Activated T-cell treated with anti-CD3 and anti-CD28 coated beads, Interleukin-2, amount 50 U/mL, for 24 hours (primary cell): Measurements from ENCODE around the gene OR1I1.

Source experiments
- DNase-seq: peaks from one replicate; pipeline ENCODE4 v3.0.0-alpha.2; 2020
- H3K27ac Mint-ChIP-seq: 2 replicates; pipeline ENCODE4 v1.8.0; 2020; ENCODE audit warnings: mild to moderate bottlenecking, mixed read lengths
- H3K27me3 Mint-ChIP-seq: 2 replicates; pipeline ENCODE4 v1.8.0; 2020; ENCODE audit warnings: mixed read lengths
- H3K36me3 Mint-ChIP-seq: 2 replicates; pipeline ENCODE4 v1.8.0; 2020; ENCODE audit warnings: low read depth, mixed read lengths
- H3K4me1 Mint-ChIP-seq: 2 replicates; pipeline ENCODE4 v1.8.0; 2020; ENCODE audit warnings: low read depth, mixed read lengths
- H3K4me3 Mint-ChIP-seq: 2 replicates; pipeline ENCODE4 v1.8.0; 2020; ENCODE audit warnings: mild to moderate bottlenecking, moderate library complexity, mixed read lengths
- H3K9me3 Mint-ChIP-seq: 2 replicates; pipeline ENCODE4 v1.8.0; 2020; ENCODE audit warnings: mixed read lengths

OR1I1 gene

GRCh38 chr19:15120135-15121026 lies 38.4 kb downstream of the OR1I1 start:
- Mint-ChIP-seq H3K36me3 (peaks cover 89% of the 10 kb centered on the region), H3K27ac (no peak overlapping the region), H3K4me1 (peaks cover 12% of the 10 kb centered on the region), H3K4me3 (no peak overlapping the region), H3K27me3 (no peaks in the 10 kb centered on the region), H3K9me3 (no peaks in the 10 kb centered on the region)
- no peak for DNase-seq

GRCh38 chr19:15122331-15123030 lies 40.5 kb downstream of the OR1I1 start:
- H3K36me3 Mint-ChIP-seq: peaks cover 70% of the 10 kb centered on the region

GRCh38 chr19:15123031-15123890 lies 41.2 kb downstream of the OR1I1 start:
- Mint-ChIP-seq H3K9me3 (no peaks in the 10 kb centered on the region), H3K27ac (peak overlapping the region; percentile 99), H3K4me1 (peaks cover 22% of the 10 kb centered on the region), H3K27me3 (no peaks in the 10 kb centered on the region), H3K4me3 (peak overlapping the region; percentile 92), H3K36me3 (peaks cover 62% of the 10 kb centered on the region)
- no peak for DNase-seq

More at GRCh38 chr19:15122331-15123030, 40.5 kb downstream of the OR1I1 start:
- no peak overlapping the region for H3K4me3 Mint-ChIP-seq
- peak; percentile 12 for DNase-seq
- H3K27ac Mint-ChIP-seq: no peak overlapping the region
- no peaks in the 10 kb centered on the region for H3K27me3 Mint-ChIP-seq
- peaks cover 20% of the 10 kb centered on the region for H3K4me1 Mint-ChIP-seq
- no peaks in the 10 kb centered on the region for H3K9me3 Mint-ChIP-seq

- Mint-ChIP-seq H3K4me3 (peak overlapping the region; percentile 92), H3K27ac (peak overlapping the region; percentile 99), H3K4me1 (peaks cover 25% of the 10 kb centered on the region), H3K27me3 (no peaks in the 10 kb centered on the region), H3K36me3 (peaks cover 56% of the 10 kb centered on the region), H3K9me3 (no peaks in the 10 kb centered on the region)
- peak; percentile 24 for DNase-seq
Observed at GRCh38 chr19:15123900-15124299, 41.9 kb downstream of the OR1I1 start.

- Mint-ChIP-seq H3K4me1 (peaks cover 32% of the 10 kb centered on the region), H3K36me3 (peaks cover 48% of the 10 kb centered on the region), H3K27me3 (no peaks in the 10 kb centered on the region), H3K9me3 (no peaks in the 10 kb centered on the region), H3K4me3 (peak overlapping the region; percentile 92), H3K27ac (peak overlapping the region; percentile 99)
- no peak for DNase-seq
Observed at GRCh38 chr19:15124572-15125231, 42.7 kb downstream of the OR1I1 start.

- Mint-ChIP-seq H3K4me3 (peak overlapping the region; percentile 92), H3K36me3 (peaks cover 40% of the 10 kb centered on the region), H3K27me3 (no peaks in the 10 kb centered on the region), H3K27ac (peak overlapping the region; percentile 99), H3K4me1 (peaks cover 40% of the 10 kb centered on the region), H3K9me3 (no peaks in the 10 kb centered on the region)
- DNase-seq: peak; percentile 97
Observed at GRCh38 chr19:15125232-15126067, 43.4 kb downstream of the OR1I1 start.

- peak overlapping the region; percentile 59 for H3K27ac Mint-ChIP-seq
- H3K4me1 Mint-ChIP-seq: peaks cover 41% of the 10 kb centered on the region
- no peaks in the 10 kb centered on the region for H3K27me3 Mint-ChIP-seq
- no peak for DNase-seq
- H3K36me3 Mint-ChIP-seq: peaks cover 32% of the 10 kb centered on the region
- no peaks in the 10 kb centered on the region for H3K9me3 Mint-ChIP-seq
- H3K4me3 Mint-ChIP-seq: no peak overlapping the region
Observed at GRCh38 chr19:15126131-15126910, 44.3 kb downstream of the OR1I1 start.

GRCh38 chr19:15128162-15128770 lies 46.3 kb downstream of the OR1I1 start:
- H3K36me3 Mint-ChIP-seq: peaks cover 15% of the 10 kb centered on the region
- H3K4me3 Mint-ChIP-seq: no peak overlapping the region
- no peaks in the 10 kb centered on the region for H3K9me3 Mint-ChIP-seq
- DNase-seq: no peak
- H3K4me1 Mint-ChIP-seq: peaks cover 41% of the 10 kb centered on the region
- no peaks in the 10 kb centered on the region for H3K27me3 Mint-ChIP-seq
- H3K27ac Mint-ChIP-seq: no peak overlapping the region

GRCh38 chr19:15129856-15130585 lies 48.0 kb downstream of the OR1I1 start:
- H3K9me3 Mint-ChIP-seq: no peaks in the 10 kb centered on the region
- H3K27me3 Mint-ChIP-seq: no peaks in the 10 kb centered on the region
- H3K36me3 Mint-ChIP-seq: peaks cover 6% of the 10 kb centered on the region
- peak; percentile 54 for DNase-seq
- peak overlapping the region; percentile 40 for H3K4me3 Mint-ChIP-seq
- peak overlapping the region; percentile 90 for H3K27ac Mint-ChIP-seq
- H3K4me1 Mint-ChIP-seq: peaks cover 29% of the 10 kb centered on the region

- peaks cover 6% of the 10 kb centered on the region for H3K9me3 Mint-ChIP-seq
- no peaks in the 10 kb centered on the region for H3K36me3 Mint-ChIP-seq
Observed at GRCh38 chr19:15136234-15136954, 54.4 kb downstream of the OR1I1 start.

GRCh38 chr19:15137777-15138176 lies 55.8 kb downstream of the OR1I1 start:
- H3K27ac Mint-ChIP-seq: no peak overlapping the region
- H3K4me3 Mint-ChIP-seq: no peak overlapping the region
- H3K27me3 Mint-ChIP-seq: no peaks in the 10 kb centered on the region
- no peak for DNase-seq
- peaks cover 6% of the 10 kb centered on the region for H3K9me3 Mint-ChIP-seq
- peaks cover 5% of the 10 kb centered on the region for H3K4me1 Mint-ChIP-seq
- H3K36me3 Mint-ChIP-seq: no peaks in the 10 kb centered on the region

More at GRCh38 chr19:15136234-15136954, 54.4 kb downstream of the OR1I1 start:
- H3K27ac Mint-ChIP-seq: no peak overlapping the region
- no peak overlapping the region for H3K4me3 Mint-ChIP-seq
- H3K27me3 Mint-ChIP-seq: no peaks in the 10 kb centered on the region
- DNase-seq: no peak
- H3K4me1 Mint-ChIP-seq: peaks cover 5% of the 10 kb centered on the region
